Testis (tissue), 2 donors: ENCODE measurements around the gene EFHD1.

ENCODE experiments used
- CTCF ChIP-seq, 3 experiments: fragments of 450-650 bp in 2 of 3; fragments of 200-600 bp in 1 of 3; sonication (generic) in 1 of 3; IDR thresholded peaks; one replicate each; pipeline ENCODE4 v1.5.1; 2016 to 2019; ENCODE audit warnings: antibody characterized with exemption in 3 of 3, mild to moderate bottlenecking in 2 of 3, moderate library complexity in 1 of 3
- POLR2A ChIP-seq: fragments of 450-650 bp; IDR thresholded peaks from one replicate; pipeline ENCODE4 v1.6.1; 2017; ENCODE audit warnings: antibody characterized with exemption, mild to moderate bottlenecking, moderate library complexity

GRCh38 chr2:232610081-232610480 is 23.3 kb upstream of the EFHD1 start:
- TF ChIP-seq CTCF (IDR thresholded peaks at IDR 0.05) (no peak), POLR2A (no peak)
